ENCODE data around the gene CAMK2G. TPM values are rescaled to one million over a fixed set of nuclear protein-coding genes. Genes with fewer than 3 reads are reported as not detected.
A peak's percentile ranks its signal among the peaks of the same experiment; 100 is the strongest.

The CAMK2G gene
- total RNA-seq, 2 experiments from 2014 or later = 34.4 to 38.4 TPM

DNA sequence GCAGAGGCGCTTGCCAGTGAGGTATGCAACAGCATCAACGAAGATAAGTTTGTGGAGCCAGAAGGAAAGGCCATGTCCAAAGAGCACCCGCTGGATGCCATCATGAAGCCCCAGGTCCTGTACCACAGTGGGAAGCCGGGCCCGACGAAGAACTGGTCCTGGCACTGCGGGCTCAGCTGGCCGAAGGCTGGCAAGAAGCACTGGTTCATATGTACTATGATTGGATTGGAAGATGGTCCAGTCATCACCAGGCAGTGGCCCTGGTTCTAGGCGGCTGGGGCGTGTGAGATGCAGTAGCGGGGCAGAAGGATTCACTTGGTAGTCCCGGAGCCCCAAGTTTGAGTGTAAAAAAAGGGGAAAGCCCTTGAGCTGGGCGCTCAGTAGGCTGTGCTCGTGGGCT is 66.9 kb downstream of the CAMK2G start:
- no peak for DNase-seq
- ChIA-PET CTCF (no interaction called here), POLR2A (interaction anchor here (3.8 to 8.2 kb wide), 2 partner anchors 24 to 35 kb away, joined by 32 to 88 read pairs; partner anchors contain the start of genes CHCHD1 and ZSWIM8)
- no peaks in the 10 kb centered on the region for H3K27me3 Mint-ChIP-seq
- H3K36me3 Mint-ChIP-seq (ENCODE audit: low read depth) = peaks cover 77% of the 10 kb centered on the region
- H3K4me1 ChIP-seq (ENCODE audit: insufficient read depth, low read length) = peaks cover 54% of the 10 kb centered on the region
- no peaks in the 10 kb centered on the region for H3K9me3 Mint-ChIP-seq
- H3K27ac ChIP-seq (ENCODE audit: low read depth in 1 of 2, low read length in 2 of 2) = no peak overlapping the region
- H3K4me3 ChIP-seq (ENCODE audit: low read length) = no peak overlapping the region
- H3K9me3 ChIP-seq (ENCODE audit: control insufficient read depth in 1 of 2, insufficient read depth in 1 of 2, low read length in 2 of 2) = peaks cover 0 to 4% of the 10 kb centered on the region in 2 experiments
- H3K36me3 ChIP-seq (ENCODE audit: insufficient read depth, low read length) = peaks cover 76% of the 10 kb centered on the region
- no peak for TF ChIP-seq CTCF (IDR thresholded peaks at IDR 0.05)
- peak overlapping the region; percentile 46 for H3K4me3 Mint-ChIP-seq
- H3K27ac Mint-ChIP-seq = peak overlapping the region; percentile 18
- intact Hi-C loops (cut with DNase I, micrococcal nuclease) = no loop called here
- ATAC-seq (ENCODE audit: poor library complexity) = no peak
- H3K4me1 Mint-ChIP-seq (ENCODE audit: low read depth) = peaks cover 53% of the 10 kb centered on the region
- no peaks in the 10 kb centered on the region for H3K27me3 ChIP-seq (ENCODE audit: control insufficient read depth in 1 of 2, insufficient read depth in 2 of 2, low read length in 2 of 2)

DNA sequence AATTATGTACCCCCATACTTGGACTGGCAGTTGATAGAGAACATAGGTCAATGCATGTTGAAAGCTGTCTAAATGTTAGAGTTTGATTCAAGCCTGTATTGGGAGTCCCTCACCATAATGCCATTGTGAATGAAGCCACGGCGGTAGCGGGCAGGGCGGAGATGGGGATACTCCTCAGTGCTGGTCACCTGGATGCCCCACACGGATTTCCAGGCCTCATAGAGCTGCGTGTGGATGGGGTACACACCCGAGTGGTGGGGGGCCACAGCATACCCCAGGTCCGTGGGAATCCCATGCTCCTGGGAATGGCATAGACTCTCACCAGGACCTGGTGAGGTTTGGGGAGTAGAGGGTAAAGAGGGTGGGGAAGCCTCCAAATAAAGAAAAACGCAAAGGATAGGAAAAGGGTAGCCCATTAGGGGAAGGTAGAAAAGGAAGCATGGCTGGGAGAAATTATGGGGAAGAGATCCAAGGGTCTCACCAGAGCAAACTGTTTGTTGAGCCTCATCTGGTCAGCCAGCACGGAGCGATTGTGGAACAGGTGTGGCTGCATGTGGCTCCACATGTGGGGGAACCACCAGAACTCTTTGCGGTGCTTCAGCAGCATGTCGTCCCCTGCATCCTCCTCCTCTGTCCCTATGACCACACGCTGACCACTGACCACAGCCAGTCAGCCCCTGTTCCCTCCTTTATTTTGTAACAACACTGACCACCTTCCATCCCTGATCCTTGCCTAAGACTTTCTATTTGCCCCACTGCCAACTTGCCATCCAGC is 68.0 kb downstream of the CAMK2G start:
- POLR2A ChIA-PET = interaction anchor here (8.2 kb wide), 1 partner anchor 22 kb away, joined by 88 read pairs; the partner anchor contains the start of genes CHCHD1 and ZSWIM8
- no peak for TF ChIP-seq CTCF (IDR thresholded peaks at IDR 0.05)
- intact Hi-C loops (cut with DNase I, micrococcal nuclease) = no loop called here
- H3K4me3 Mint-ChIP-seq = peak overlapping the region; percentile 5
- H3K4me3 ChIP-seq (ENCODE audit: low read length) = no peak overlapping the region
- peak overlapping the region; percentile 18 for H3K27ac Mint-ChIP-seq
- H3K4me1 ChIP-seq (ENCODE audit: insufficient read depth, low read length) = peaks cover 50% of the 10 kb centered on the region
- no peaks in the 10 kb centered on the region for H3K27me3 ChIP-seq (ENCODE audit: control insufficient read depth in 1 of 2, insufficient read depth in 2 of 2, low read length in 2 of 2)
- H3K4me1 Mint-ChIP-seq (ENCODE audit: low read depth) = peaks cover 53% of the 10 kb centered on the region
- CTCF ChIA-PET = no interaction called here
- no peaks in the 10 kb centered on the region for H3K27me3 Mint-ChIP-seq
- H3K36me3 ChIP-seq (ENCODE audit: insufficient read depth, low read length) = peaks cover 86% of the 10 kb centered on the region
- no peaks in the 10 kb centered on the region for H3K9me3 Mint-ChIP-seq
- ATAC-seq (ENCODE audit: poor library complexity) (no peak), DNase-seq (no peak)
- H3K9me3 ChIP-seq (ENCODE audit: control insufficient read depth in 1 of 2, insufficient read depth in 1 of 2, low read length in 2 of 2) = no peaks in the 10 kb centered on the region
- peaks cover 86% of the 10 kb centered on the region for H3K36me3 Mint-ChIP-seq (ENCODE audit: low read depth)
- H3K27ac ChIP-seq (ENCODE audit: low read depth in 1 of 2, low read length in 2 of 2) = no peak overlapping the region

- no peaks in the 10 kb centered on the region for H3K9me3 ChIP-seq (ENCODE audit: control insufficient read depth in 1 of 2, insufficient read depth in 1 of 2, low read length in 2 of 2)
- ATAC-seq (ENCODE audit: poor library complexity) = no peak
Measured at GRCh38 chr10:73803680-73804286, 70.6 kb downstream of the CAMK2G start.

More at GRCh38 chr10:73803680-73804286, 70.6 kb downstream of the CAMK2G start:
- H3K27me3 ChIP-seq (ENCODE audit: control insufficient read depth in 1 of 2, insufficient read depth in 2 of 2, low read length in 2 of 2) = no peaks in the 10 kb centered on the region
- Mint-ChIP-seq H3K27me3 (no peaks in the 10 kb centered on the region), H3K9me3 (no peaks in the 10 kb centered on the region), H3K36me3 (ENCODE audit: low read depth) (peaks cover 90% of the 10 kb centered on the region), H3K4me3 (no peak overlapping the region), H3K4me1 (ENCODE audit: low read depth) (peaks cover 34% of the 10 kb centered on the region), H3K27ac (peak overlapping the region; percentile 30)
- no peak for DNase-seq
- intact Hi-C loops (cut with DNase I, micrococcal nuclease) = no loop called here
- TF ChIP-seq CTCF (IDR thresholded peaks at IDR 0.05) = no peak
- H3K4me3 ChIP-seq (ENCODE audit: low read length) = no peak overlapping the region
- ChIA-PET CTCF (interaction anchor here (0.8 kb wide), 1 partner anchor 35 kb away, joined by 4 read pairs; no protein-coding TSS in a partner anchor), POLR2A (interaction anchor here (0.9 kb wide), 1 partner anchor 23 kb away, joined by 3 read pairs; no protein-coding TSS in a partner anchor)
- H3K4me1 ChIP-seq (ENCODE audit: insufficient read depth, low read length) = peaks cover 34% of the 10 kb centered on the region
- H3K36me3 ChIP-seq (ENCODE audit: insufficient read depth, low read length) = peaks cover 97% of the 10 kb centered on the region
- H3K27ac ChIP-seq (ENCODE audit: low read depth in 1 of 2, low read length in 2 of 2) = no peak overlapping the region

Data from CD4-positive, alpha-beta T cell (primary cell).